Peyer's patch (tissue), 4 donors: ENCODE results near the gene POP5.

ENCODE experiments used
- CTCF ChIP-seq, 6 experiments: fragments of 450-650 bp in 4 of 6; fragments of 200-600 bp in 2 of 6; sonication (generic) in 1 of 6; IDR thresholded peaks; one replicate each; pipeline ENCODE4 v1.5.1; 2017 to 2019; ENCODE audit warnings: antibody characterized with exemption in 6 of 6, mild to moderate bottlenecking in 3 of 6, moderate library complexity in 1 of 6
- POLR2A ChIP-seq, 2 donors: fragments of 450-650 bp; IDR thresholded peaks; one replicate each; pipeline ENCODE4 v1.5.1; 2017; ENCODE audit warnings: antibody characterized with exemption in 2 of 2, mild to moderate bottlenecking in 2 of 2, moderate library complexity in 2 of 2

- no peak for TF ChIP-seq CTCF (IDR thresholded peaks at IDR 0.05)
- TF ChIP-seq POLR2A (IDR thresholded peaks at IDR 0.05), result no peak
Measured at GRCh38 chr12:120610560-120610959, 29.4 kb upstream of the POP5 start.
